ENCODE measurements around the gene SLC22A23.

- no peak for TF ChIP-seq CTCF (IDR thresholded peaks at IDR 0.05; ENCODE audit: insufficient read depth, low read depth, low read length)
- TF ChIP-seq EZH2 (IDR thresholded peaks at IDR 0.05; ENCODE audit: insufficient read depth, low read length), result no peak
Observed at GRCh38 chr6:3294921-3295871, 161.7 kb downstream of the SLC22A23 start.
